GM18502 (cell line): ENCODE data around the gene NHEJ1.
A peak's percentile ranks its signal among the peaks of the same experiment; 100 is the strongest.

Source experiments
- ATAC-seq: cut with Tn5 transposase; IDR thresholded peaks from one replicate; pipeline ENCODE4 v1.9.1; 2021; ENCODE audit warnings: mild to moderate bottlenecking; ENCODE audit not compliant: unreplicated experiment, poor library complexity

The NHEJ1 gene

GRCh38 chr2:219168932-219169331, 8.3 kb upstream of the NHEJ1 start:
- ATAC-seq, result no peak

GRCh38 chr2:219168526-219168925, 7.9 kb upstream of the NHEJ1 start:
- no peak for ATAC-seq

- no peak for ATAC-seq
Observed at GRCh38 chr2:219167997-219168396, 7.4 kb upstream of the NHEJ1 start.

GRCh38 chr2:219165058-219165911, 4.7 kb upstream of the NHEJ1 start:
- no peak for ATAC-seq

GRCh38 chr2:219163156-219163555, 2.5 kb upstream of the NHEJ1 start:
- ATAC-seq, result no peak

GRCh38 chr2:219161097-219161496, 482 bp upstream of the NHEJ1 start:
- no peak for ATAC-seq

- ATAC-seq, result peak; percentile 9
Observed at GRCh38 chr2:219159771-219160185, 837 bp downstream of the NHEJ1 start.

- no peak for ATAC-seq
Observed at GRCh38 chr2:219158586-219158985, 2.0 kb downstream of the NHEJ1 start.

GRCh38 chr2:219158025-219158424, 2.6 kb downstream of the NHEJ1 start:
- no peak for ATAC-seq

- ATAC-seq, result no peak
Observed at GRCh38 chr2:219157396-219157795, 3.2 kb downstream of the NHEJ1 start.

GRCh38 chr2:219155054-219155644, 5.5 kb downstream of the NHEJ1 start:
- ATAC-seq, result peak; percentile 53

GRCh38 chr2:219149667-219150066, 10.9 kb downstream of the NHEJ1 start:
- no peak for ATAC-seq

GRCh38 chr2:219142329-219142728, 18.3 kb downstream of the NHEJ1 start:
- ATAC-seq, result no peak

GRCh38 chr2:219140722-219141121, 19.9 kb downstream of the NHEJ1 start:
- ATAC-seq, result no peak

GRCh38 chr2:219133976-219134375, 26.6 kb downstream of the NHEJ1 start:
- no peak for ATAC-seq

GRCh38 chr2:219131744-219132143, 28.9 kb downstream of the NHEJ1 start:
- no peak for ATAC-seq

- ATAC-seq, result no peak
Observed at GRCh38 chr2:219131327-219131726, 29.3 kb downstream of the NHEJ1 start.

- ATAC-seq, result no peak
Observed at GRCh38 chr2:219129589-219129988, 31.0 kb downstream of the NHEJ1 start.

- ATAC-seq, result no peak
Observed at GRCh38 chr2:219128396-219128795, 32.2 kb downstream of the NHEJ1 start.

- no peak for ATAC-seq
Observed at GRCh38 chr2:219127037-219127635, 33.5 kb downstream of the NHEJ1 start.

GRCh38 chr2:219126555-219126954, 34.1 kb downstream of the NHEJ1 start:
- ATAC-seq, result no peak
